Mononuclear cell (primary cell): Measurements from ENCODE around the gene NRP2. TPM values are rescaled to one million over a fixed set of nuclear protein-coding genes. Genes with fewer than 3 reads are reported as not detected.

Experiments
- H3K27me3 ChIP-seq: 2 replicates; pipeline ENCODE4 v1.6.0; 2011; ENCODE audit warnings: low read length, control low read depth; ENCODE audit not compliant: insufficient read depth
- H3K4me1 ChIP-seq: 2 replicates; pipeline ENCODE4 v1.5.1; 2011; ENCODE audit warnings: mild to moderate bottlenecking, low read length, control low read depth; ENCODE audit not compliant: insufficient read depth
- H3K4me3 ChIP-seq: 2 replicates; pipeline ENCODE4 v1.5.1; 2011; ENCODE audit warnings: mild to moderate bottlenecking, low read length, moderate library complexity
- H3K9me3 ChIP-seq: 2 replicates; pipeline ENCODE4 v1.5.1; 2011; ENCODE audit warnings: low read depth, mild to moderate bottlenecking, control low read depth, low read length
- total RNA-seq: library from RNA; depleted of rRNA; stranded (reverse); fragments of >200 nt; gene quantifications from one replicate; pipeline ENCODE4 v1.2.3, GENCODE V29; 2012

The NRP2 gene
- total RNA-seq, 1 donor: 7.5 TPM

DNA sequence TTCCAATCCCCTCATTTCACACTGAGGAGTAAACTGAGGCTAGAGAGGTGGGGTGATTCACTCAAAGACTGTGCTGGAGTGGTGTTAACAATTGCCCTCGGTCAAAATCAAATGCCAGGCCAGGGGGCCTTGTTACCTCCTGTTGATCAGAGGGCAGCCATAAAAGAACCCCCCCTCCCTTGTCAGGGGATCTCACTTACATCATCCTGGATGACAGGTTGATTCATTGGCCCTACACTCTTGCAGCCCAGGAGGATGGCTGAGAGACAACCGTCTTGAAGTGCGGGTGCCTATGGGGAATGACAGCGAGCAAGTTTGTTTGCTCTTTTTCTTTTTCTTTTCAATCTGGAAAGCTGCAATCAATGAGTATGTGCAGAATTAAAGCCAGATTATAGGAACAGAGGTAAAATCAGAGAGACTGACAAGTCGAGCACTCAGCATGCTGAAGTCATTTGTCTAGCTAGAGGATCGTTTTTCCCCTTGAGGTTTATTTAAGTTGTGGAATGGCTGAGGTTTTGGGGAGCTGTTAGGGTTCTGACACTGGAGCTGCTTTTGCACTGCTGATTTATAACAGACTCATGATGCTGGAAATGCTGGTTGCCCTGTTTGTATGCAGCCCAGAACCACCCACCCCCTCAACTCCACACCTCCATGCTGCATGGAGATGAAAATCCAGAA is 26.4 kb upstream of the NRP2 start:
- Histone ChIP-seq H3K4me3 (no peak overlapping the region), H3K4me1 (peaks cover 4% of the 10 kb centered on the region), H3K27me3 (no peaks in the 10 kb centered on the region), H3K9me3 (no peaks in the 10 kb centered on the region)

DNA sequence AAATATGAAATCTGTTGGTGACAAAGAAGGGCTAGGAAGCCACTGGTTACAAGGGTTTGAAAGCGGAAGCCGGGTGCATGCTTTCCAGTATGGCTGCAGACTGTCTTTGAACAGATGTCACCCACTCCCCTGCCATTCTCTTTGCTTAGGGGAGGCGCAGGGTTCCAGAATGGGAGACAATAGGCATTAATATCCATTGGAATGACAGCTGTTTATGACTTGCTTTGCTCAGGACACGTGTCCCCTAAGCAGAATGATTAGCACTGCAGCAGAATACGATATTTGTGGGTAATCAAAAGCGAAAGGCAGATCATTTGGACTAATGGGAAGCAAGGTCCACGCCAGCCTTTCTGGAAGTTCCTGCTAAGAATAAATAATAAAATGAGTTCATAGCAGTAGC is 25.8 kb upstream of the NRP2 start:
- H3K4me1 ChIP-seq: peaks cover 9% of the 10 kb centered on the region
- no peak overlapping the region for H3K4me3 ChIP-seq
- H3K9me3 ChIP-seq: no peaks in the 10 kb centered on the region
- no peaks in the 10 kb centered on the region for H3K27me3 ChIP-seq

DNA sequence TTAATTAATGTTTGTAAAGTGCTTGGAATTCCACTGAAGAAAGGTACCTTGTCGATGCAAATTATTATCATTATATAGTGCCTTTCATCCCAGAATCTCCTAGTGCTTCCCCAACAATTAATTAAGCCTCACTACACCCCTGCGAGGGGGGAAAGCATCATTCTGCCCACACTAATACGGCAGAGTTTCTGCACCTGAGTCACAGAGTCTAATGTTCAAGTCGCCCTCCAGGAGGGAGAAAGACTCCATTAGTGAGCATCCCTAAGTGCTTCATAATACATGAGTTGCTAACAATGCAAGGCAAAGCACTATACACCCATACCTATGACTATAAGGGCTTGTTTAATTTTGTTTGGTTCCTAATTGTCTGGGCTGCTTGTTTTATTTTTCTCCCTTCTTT is 25.4 kb upstream of the NRP2 start:
- Histone ChIP-seq H3K9me3 (no peaks in the 10 kb centered on the region), H3K4me1 (peaks cover 9% of the 10 kb centered on the region), H3K27me3 (no peaks in the 10 kb centered on the region), H3K4me3 (no peak overlapping the region)

DNA sequence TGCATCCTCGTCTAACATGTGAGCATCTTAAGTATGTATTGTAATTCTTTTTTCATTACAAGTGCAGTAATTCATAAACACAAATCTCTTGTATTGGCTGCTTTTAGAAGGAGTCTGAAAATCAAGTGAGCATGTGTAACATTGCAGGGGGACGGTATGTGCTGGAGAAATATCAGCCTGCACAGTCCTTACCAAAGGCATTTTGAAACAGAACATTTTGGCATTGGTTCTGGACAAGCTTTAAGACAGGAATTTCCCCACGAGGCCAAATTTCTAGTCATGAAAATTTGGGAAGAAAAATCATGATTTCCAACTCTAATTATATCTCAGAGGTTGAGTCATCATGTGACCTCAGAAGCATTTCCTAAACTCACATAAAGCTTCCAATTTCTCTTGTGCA is 24.7 kb upstream of the NRP2 start:
- Histone ChIP-seq H3K9me3 (no peaks in the 10 kb centered on the region), H3K4me1 (peaks cover 9% of the 10 kb centered on the region), H3K27me3 (no peaks in the 10 kb centered on the region), H3K4me3 (no peak overlapping the region)

DNA sequence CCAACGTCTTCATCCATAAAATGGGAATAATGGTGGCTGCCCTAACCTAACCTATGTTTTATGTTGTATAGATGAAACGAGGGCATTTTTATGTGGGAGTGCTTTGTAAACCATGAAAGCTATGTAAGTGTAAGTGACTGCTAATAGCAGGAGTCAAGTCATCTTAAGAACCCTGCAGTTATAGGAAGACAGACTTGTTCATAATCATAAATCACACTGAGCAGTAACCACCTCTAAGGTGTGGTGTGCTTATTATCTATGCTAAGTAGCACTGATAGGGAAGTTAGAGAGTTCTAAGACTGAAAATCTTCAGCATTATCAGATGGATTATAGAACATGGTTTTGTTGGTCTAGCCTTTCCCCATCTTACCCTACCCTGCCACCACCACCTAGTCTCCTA is 24.2 kb upstream of the NRP2 start:
- Histone ChIP-seq H3K4me1 (peaks cover 9% of the 10 kb centered on the region), H3K9me3 (no peaks in the 10 kb centered on the region), H3K27me3 (no peaks in the 10 kb centered on the region), H3K4me3 (no peak overlapping the region)

DNA sequence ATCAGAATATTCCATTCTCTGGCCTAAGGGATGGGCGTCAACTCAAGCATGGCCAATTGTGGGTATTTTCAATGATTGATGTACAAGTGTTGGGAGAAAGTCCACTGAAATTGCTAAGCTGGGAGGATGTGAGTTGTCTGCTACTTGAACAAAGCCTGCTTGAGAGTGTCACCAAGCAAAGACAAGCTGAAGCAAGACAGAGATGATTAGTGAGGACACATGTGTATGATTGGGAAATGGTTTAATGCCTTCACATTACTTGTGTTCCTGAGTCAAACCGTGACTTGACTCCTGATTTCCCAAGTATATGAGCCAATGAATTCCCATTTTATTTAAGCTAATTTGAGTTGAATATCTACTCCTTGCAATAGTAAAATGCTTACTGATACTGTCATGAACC is 23.7 kb upstream of the NRP2 start:
- H3K27me3 ChIP-seq: no peaks in the 10 kb centered on the region
- H3K4me1 ChIP-seq: peaks cover 9% of the 10 kb centered on the region
- no peaks in the 10 kb centered on the region for H3K9me3 ChIP-seq
- no peak overlapping the region for H3K4me3 ChIP-seq

DNA sequence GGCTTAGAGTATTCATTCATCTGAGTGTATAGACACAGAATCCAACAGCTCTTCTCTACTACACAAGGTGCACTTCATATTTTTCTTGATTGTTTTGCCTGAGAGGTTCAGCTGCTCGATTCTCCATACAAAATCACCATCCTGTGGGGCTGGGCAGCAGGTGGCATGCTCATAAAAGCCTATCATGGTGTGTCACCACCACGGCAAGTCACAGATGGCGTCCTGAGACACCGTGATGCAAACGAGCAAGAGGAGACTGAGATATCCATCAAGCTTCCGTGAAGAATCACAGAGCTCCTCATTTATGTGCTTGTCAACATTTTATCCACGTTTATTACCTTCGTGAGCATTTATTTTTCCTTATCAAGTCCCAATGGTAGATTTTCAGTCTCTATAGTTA is 22.4 kb upstream of the NRP2 start:
- H3K27me3 ChIP-seq: no peaks in the 10 kb centered on the region
- H3K9me3 ChIP-seq: no peaks in the 10 kb centered on the region
- peaks cover 9% of the 10 kb centered on the region for H3K4me1 ChIP-seq
- H3K4me3 ChIP-seq: no peak overlapping the region

DNA sequence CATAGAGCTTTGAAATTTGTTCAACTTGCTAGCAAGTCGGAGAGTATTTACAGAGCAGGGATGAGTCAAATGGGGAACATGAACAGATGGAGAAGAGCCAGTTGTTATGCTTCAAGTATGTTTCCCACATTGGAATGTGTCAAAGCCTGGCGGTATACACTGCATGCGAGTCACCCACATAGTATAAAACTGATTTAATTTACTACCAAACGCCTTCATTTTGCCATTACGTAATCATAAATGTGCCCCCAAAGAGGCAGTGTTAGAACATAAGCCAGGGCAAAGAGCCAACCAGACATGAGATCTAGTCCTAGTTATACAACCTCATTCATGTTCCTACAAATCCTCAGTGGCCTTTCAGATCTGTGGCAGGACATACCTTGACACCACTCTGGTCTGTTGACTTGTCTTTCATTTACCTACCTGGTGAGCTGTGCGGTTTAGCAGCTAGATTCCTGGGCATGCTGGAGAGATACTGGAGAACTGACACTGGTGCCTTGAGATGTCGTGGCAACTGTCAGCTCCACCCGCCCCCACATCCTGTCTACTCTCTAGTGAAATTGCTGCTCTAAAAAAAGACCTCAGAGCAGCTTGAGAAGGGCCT is 21.7 kb upstream of the NRP2 start:
- H3K9me3 ChIP-seq: no peaks in the 10 kb centered on the region
- H3K27me3 ChIP-seq: no peaks in the 10 kb centered on the region
- peaks cover 9% of the 10 kb centered on the region for H3K4me1 ChIP-seq
- no peak overlapping the region for H3K4me3 ChIP-seq

DNA sequence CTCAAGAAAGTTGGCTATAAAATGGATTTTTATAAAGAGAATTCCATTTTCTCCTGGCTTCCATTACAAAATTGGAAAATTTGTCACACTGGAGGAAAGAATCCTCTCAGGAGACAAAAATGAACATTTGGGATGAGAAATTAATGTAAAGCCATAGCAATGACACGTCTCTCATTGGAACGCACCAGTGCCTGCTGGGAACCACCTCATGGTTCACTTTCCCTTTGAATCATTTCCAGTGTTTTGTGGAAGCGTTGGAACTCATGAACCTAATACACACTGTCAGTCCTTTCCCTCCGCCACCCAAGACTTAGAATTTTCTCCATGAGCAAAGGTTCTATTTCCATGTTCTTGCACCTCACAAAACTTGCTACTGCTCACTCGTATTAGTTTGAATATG is 21.0 kb upstream of the NRP2 start:
- Histone ChIP-seq H3K27me3 (no peaks in the 10 kb centered on the region), H3K4me3 (no peak overlapping the region), H3K9me3 (no peaks in the 10 kb centered on the region), H3K4me1 (peaks cover 9% of the 10 kb centered on the region)

DNA sequence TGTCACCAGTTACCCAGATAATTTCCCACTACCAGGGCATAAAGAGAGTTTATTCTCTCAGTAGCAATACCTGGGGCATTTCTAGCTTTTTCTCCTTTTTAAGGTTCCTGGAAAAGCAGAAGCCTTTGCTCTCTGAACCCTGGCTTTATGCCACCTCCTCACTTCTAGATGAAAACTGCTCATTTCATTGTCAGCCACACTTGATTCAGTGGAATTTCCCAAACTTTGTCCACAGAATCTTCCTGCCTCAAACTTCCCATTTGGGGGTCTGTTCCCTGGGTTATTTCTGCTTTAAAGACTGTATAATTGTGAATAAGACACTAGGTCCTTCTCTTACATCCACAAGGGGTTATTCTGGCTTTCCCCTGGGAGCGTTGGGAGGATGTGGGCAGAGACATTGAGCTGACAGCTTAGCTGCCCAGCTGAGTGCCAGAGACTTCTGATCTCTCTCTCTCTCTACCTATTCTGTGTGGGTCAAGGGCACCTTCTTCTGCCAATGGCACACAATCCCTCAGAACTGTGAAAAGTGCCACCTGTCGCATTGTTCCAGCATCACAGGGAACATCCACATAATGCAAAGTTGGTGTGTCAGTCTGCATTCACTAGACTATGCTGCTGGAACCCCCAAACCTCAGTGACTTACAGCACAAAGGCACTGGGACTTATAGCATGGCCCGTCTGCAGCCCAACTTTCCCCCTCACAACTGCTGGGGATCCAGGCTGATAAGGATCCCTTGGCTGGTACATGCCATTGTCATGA is 19.9 kb upstream of the NRP2 start:
- H3K4me3 ChIP-seq: no peak overlapping the region
- no peaks in the 10 kb centered on the region for H3K9me3 ChIP-seq
- peaks cover 9% of the 10 kb centered on the region for H3K4me1 ChIP-seq
- H3K27me3 ChIP-seq: no peaks in the 10 kb centered on the region

DNA sequence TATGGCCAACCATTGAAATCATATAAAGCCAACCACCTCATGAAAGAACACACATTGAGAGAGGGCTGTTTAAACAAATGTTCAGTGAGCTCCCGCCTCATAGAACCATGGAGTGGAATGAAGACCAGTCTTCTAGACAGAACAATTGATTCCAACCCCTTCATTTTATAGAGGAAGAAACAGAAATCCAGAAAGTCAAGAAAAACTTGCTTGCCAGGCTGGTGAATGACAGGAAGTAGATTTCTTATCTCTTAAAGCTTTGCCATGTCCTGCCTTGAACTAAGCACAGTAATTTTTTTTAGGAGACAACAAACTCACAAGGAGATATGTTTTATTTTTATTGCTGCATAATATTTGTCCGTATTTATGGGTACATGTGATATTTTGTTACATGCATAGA is 16.5 kb upstream of the NRP2 start:
- Histone ChIP-seq H3K4me1 (peaks cover 6% of the 10 kb centered on the region), H3K4me3 (no peak overlapping the region), H3K9me3 (no peaks in the 10 kb centered on the region), H3K27me3 (peaks cover 3% of the 10 kb centered on the region)

DNA sequence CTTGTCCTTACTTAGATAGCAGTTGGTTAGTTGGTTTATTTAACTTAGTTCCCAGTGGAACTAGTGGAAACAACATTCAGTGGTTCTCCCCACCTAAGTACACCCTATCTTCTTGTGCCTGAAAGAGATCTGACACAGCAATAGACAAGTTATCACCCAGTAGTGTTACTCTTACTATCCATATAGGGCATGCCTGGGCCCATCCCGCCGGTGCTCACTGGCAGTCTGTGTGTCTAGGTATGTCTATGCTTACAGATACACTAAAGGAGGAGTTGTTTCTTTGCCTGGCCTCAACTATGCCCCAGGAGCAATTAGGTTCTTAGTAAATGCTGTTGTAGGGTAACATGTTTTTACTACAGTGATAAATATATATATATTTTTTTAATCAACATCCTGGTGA is 12.0 kb upstream of the NRP2 start:
- Histone ChIP-seq H3K27me3 (peaks cover 7% of the 10 kb centered on the region), H3K9me3 (no peaks in the 10 kb centered on the region), H3K4me1 (no peaks in the 10 kb centered on the region), H3K4me3 (no peak overlapping the region)

DNA sequence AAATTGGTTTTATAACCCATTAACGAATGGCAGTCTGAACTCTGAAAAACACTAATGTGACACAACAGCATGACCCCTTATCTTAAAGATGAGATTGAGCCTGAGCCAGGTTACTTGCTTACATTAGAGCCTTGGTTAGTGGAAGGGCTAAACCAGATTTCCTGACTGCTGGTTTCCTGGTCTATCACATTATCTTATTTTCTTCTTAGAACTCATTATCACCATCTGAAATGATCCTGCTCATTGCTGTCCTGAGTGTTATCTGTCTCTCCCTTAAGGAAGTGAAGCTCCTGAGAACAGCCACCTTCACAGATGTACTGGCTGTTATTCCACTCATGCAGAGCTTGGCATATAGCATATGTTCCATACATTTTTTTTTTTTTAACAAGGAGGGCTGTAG is 9.0 kb upstream of the NRP2 start:
- Histone ChIP-seq H3K9me3 (no peaks in the 10 kb centered on the region), H3K4me1 (no peaks in the 10 kb centered on the region), H3K27me3 (peaks cover 7% of the 10 kb centered on the region), H3K4me3 (no peak overlapping the region)

DNA sequence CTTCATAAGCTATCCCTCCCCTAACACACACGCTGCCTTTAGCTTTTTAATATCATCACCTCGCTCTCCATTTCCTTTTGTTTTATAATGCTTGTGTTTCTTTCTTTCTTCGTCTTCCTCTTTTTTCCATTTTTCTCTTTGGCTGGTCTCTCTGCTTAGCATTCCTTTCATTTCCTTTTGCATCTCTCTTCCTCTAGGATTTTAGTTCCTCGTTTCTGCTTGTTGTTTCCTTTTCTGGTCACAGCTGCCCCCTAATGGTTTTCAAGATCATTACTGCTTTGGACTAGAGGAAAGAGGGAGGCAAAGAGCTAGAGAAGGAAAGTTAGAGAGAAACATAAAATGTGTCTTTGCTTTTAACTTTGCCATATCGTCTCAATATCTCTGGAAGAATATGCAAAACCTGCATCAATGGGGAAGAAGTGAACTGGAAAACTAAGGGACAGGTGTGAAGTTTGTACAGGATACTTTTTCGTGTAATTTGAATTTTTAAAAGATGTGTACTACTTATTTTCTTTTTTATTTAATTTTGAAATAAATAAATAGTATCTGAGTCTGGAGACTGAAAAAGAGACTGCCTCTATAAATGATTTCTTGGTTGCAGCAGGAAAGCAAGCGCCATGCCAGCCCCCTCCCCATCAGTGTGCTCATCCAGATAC is 6.3 kb upstream of the NRP2 start:
- Histone ChIP-seq H3K4me3 (no peak overlapping the region), H3K27me3 (peaks cover 17% of the 10 kb centered on the region), H3K9me3 (no peaks in the 10 kb centered on the region), H3K4me1 (no peaks in the 10 kb centered on the region)

DNA sequence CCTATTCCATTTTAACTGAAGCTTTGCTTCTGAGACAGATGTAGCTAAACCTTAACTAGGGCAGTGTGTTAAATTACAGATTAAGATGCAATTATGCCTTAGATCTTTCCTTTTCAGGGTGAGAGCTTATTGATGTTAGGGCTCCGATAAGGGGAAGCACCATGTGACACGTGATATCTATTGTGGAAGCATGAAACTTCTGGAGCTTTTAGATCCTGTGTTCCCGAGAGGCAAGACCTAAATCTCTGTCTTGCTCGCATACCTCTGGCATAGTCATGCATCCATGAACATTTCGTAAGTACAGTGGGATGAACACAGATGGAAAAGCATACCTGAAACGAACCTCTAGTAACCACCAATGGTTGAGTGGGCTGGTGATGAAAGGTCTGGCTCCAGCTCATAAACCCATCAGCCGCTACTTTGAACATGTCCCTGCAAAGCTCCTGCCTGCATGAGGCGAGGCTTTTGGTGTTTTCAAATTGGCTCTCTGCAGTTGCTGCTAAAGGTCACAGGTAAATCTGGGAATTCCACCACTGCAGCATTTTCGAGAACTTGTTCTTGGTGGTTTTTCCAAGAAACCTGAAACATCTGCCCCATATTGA is 3.7 kb upstream of the NRP2 start:
- Histone ChIP-seq H3K4me1 (peaks cover 20% of the 10 kb centered on the region), H3K27me3 (peaks cover 37% of the 10 kb centered on the region), H3K9me3 (no peaks in the 10 kb centered on the region), H3K4me3 (no peak overlapping the region)
